Right lobe of liver (tissue), 6 donors: ENCODE data around the gene ANTXRL. TPM values are rescaled to one million over a fixed set of nuclear protein-coding genes. Genes with fewer than 3 reads are reported as not detected.

ENCODE experiments used
- ATAC-seq, 4 donors: fragments of 200-7000 bp; cut with Tn5 transposase; one replicate each; pipeline ENCODE4 v1.9.1; 2020; ENCODE audit warnings: mild to moderate bottlenecking in 4 of 4, moderate library complexity in 4 of 4
- DNase-seq, 3 donors: peaks; one replicate each; pipeline ENCODE4 v3.0.0-alpha.2; 2020
- H3K27ac ChIP-seq, 3 donors: fragments of 200-600 bp; one replicate each; pipeline ENCODE4 v1.8.0; 2022
- H3K27me3 ChIP-seq, 2 donors: fragments of 200-600 bp; one replicate each; pipeline ENCODE4 v1.8.0; 2022
- H3K36me3 ChIP-seq, 4 donors: fragments of 200-600 bp; sonication (generic) in 1 of 4; one replicate each; pipeline versions ENCODE4 v1.5.1 to v1.8.0; 2017 to 2022; ENCODE audit warnings: control low read depth in 1 of 4
- H3K4me1 ChIP-seq, 4 donors: fragments of 200-600 bp; sonication (generic) in 1 of 4; one replicate each; pipeline versions ENCODE4 v1.5.1 to v1.8.0; 2017 to 2022; ENCODE audit warnings: control low read depth in 1 of 4
- H3K4me3 ChIP-seq, 3 donors: fragments of 200-600 bp; one replicate each; pipeline ENCODE4 v1.8.0; 2022
- H3K9me3 ChIP-seq, 4 donors: fragments of 200-600 bp; sonication (generic) in 1 of 4; one replicate each; pipeline versions ENCODE4 v1.5.1 to v1.8.0; 2017 to 2022; ENCODE audit warnings: control low read depth in 1 of 4
- CTCF ChIP-seq, 4 donors: fragments of 200-600 bp in 3 of 4; fragments of 450-650 bp in 1 of 4; IDR thresholded peaks; one replicate each; pipeline versions ENCODE4 v1.5.1 to v1.8.0; 2016 to 2022; ENCODE audit warnings: antibody characterized with exemption in 4 of 4, mild to moderate bottlenecking in 2 of 4
- POLR2A ChIP-seq: fragments of 450-650 bp; IDR thresholded peaks from one replicate; pipeline ENCODE4 v1.6.1; 2017; ENCODE audit warnings: antibody characterized with exemption, mild to moderate bottlenecking
- WGBS: methylation state at CpG from one replicate; pipeline ENCODE4 v1.1.6; 2018; ENCODE audit warnings: low coverage, low lambda C conversion rate; ENCODE audit not compliant: insufficient coverage; ENCODE audit errors: missing lambda C conversion rate; 5-methylcytosine and 5-hydroxymethylcytosine counted together
- intact Hi-C, 2 donors: fragments of 100-400 bp; cut with DNase I; formaldehyde crosslinking; loops; one replicate each; pipeline versions ENCODE4 v1.11.2 to v1.14.1; 2022
- total RNA-seq, 6 experiments: library from RNA; depleted of rRNA in 2 of 6; stranded (reverse); fragments of >200 nt in 2 of 6; fragmentation: NEBNext Ultra II Directional in 3 of 6; extraction: Animal tissue kit (Norgen Biotek cat#: 25700) in 3 of 6; gene quantifications; one replicate each; pipeline versions ENCODE4 v1.1.0 to v1.2.4, GENCODE V29; 2016 to 2023
- donor health status: DM: no; HTN: yes; CAD: no.
- donor health status: DM: no; HTN: no; CAD: no.
- donor health status: DM: no; HTN: no; CAD: no.
- donor health status: DM: no; HTN: yes; CAD: no.
- donor health status: DM: no; HTN: yes; CAD: no.

ANTXRL gene
- total RNA-seq, 6 experiments from 2014 or later, result not detected

- DNase-seq (no peak), ATAC-seq (no peak)
- Histone ChIP-seq H3K9me3 (no peaks in the 10 kb centered on the region), H3K36me3 (no peaks in the 10 kb centered on the region), H3K4me3 (no peak overlapping the region), H3K27ac (no peak overlapping the region), H3K27me3 (no peaks in the 10 kb centered on the region), H3K4me1 (no peaks in the 10 kb centered on the region)
- no peak for TF ChIP-seq POLR2A
- no peak for TF ChIP-seq CTCF (IDR thresholded peaks at IDR 0.05)
- intact Hi-C loops, result no loop called here
- WGBS, result 89% methylated on average over 3 of the region's 3 CpGs
Measured at GRCh38 chr10:46319389-46319788, 32.6 kb downstream of the ANTXRL start.

- WGBS, result 72% methylated on average over 4 of the region's 4 CpGs
Measured at GRCh38 chr10:46321770-46322169, 35.0 kb downstream of the ANTXRL start.

GRCh38 chr10:46323176-46323575 lies 36.4 kb downstream of the ANTXRL start:
- H3K27ac ChIP-seq, result no peak overlapping the region
- no peaks in the 10 kb centered on the region for H3K27me3 ChIP-seq
- no peaks in the 10 kb centered on the region for H3K9me3 ChIP-seq
- H3K36me3 ChIP-seq, result no peaks in the 10 kb centered on the region
- H3K4me3 ChIP-seq, result no peak overlapping the region
- ATAC-seq (no peak), DNase-seq (no peak)
- WGBS, result 92% methylated on average over 4 of the region's 4 CpGs
- TF ChIP-seq POLR2A (no peak), CTCF (IDR thresholded peaks at IDR 0.05) (no peak)
- intact Hi-C loops, result no loop called here
- no peaks in the 10 kb centered on the region for H3K4me1 ChIP-seq

More at GRCh38 chr10:46321770-46322169, 35.0 kb downstream of the ANTXRL start:
- DNase-seq (no peak), ATAC-seq (no peak)
- no peaks in the 10 kb centered on the region for H3K27me3 ChIP-seq
- no peak for TF ChIP-seq POLR2A
- TF ChIP-seq CTCF (IDR thresholded peaks at IDR 0.05), result no peak
- no peak overlapping the region for H3K4me3 ChIP-seq
- H3K9me3 ChIP-seq, result no peaks in the 10 kb centered on the region
- no peaks in the 10 kb centered on the region for H3K4me1 ChIP-seq
- intact Hi-C loops, result no loop called here
- no peaks in the 10 kb centered on the region for H3K36me3 ChIP-seq
- no peak overlapping the region for H3K27ac ChIP-seq

GRCh38 chr10:46325021-46325420 lies 38.2 kb downstream of the ANTXRL start:
- Histone ChIP-seq H3K36me3 (no peaks in the 10 kb centered on the region), H3K4me1 (no peaks in the 10 kb centered on the region), H3K9me3 (no peaks in the 10 kb centered on the region), H3K27ac (no peak overlapping the region), H3K27me3 (no peaks in the 10 kb centered on the region), H3K4me3 (no peak overlapping the region)
- 73% methylated on average over 1 of the region's 1 CpG for whole genome bisulfite sequencing
- intact Hi-C loops, result no loop called here
- ATAC-seq (peak in 3 of 4 donors; percentile 38 to 41 (median 41)), DNase-seq (no peak)
- peak; percentile 3 to 37 (median 34) for TF ChIP-seq CTCF (IDR thresholded peaks at IDR 0.05)
- TF ChIP-seq POLR2A, result no peak

GRCh38 chr10:46326066-46326465 lies 39.3 kb downstream of the ANTXRL start:
- Histone ChIP-seq H3K4me3 (no peak overlapping the region), H3K4me1 (no peaks in the 10 kb centered on the region), H3K27ac (no peak overlapping the region), H3K9me3 (no peaks in the 10 kb centered on the region), H3K36me3 (no peaks in the 10 kb centered on the region), H3K27me3 (no peaks in the 10 kb centered on the region)
- no peak for ATAC-seq
- intact Hi-C loops, result no loop called here
- TF ChIP-seq POLR2A (no peak), CTCF (IDR thresholded peaks at IDR 0.05) (no peak)
- WGBS, result no CpG with 5 or more reads among the region's 1 CpG
- DNase-seq, result no peak
